Peyer's patch (tissue), 4 donors: ENCODE results near the gene UTS2R.

Experiments used
- CTCF ChIP-seq, 6 experiments: fragments of 450-650 bp in 4 of 6; fragments of 200-600 bp in 2 of 6; sonication (generic) in 1 of 6; IDR thresholded peaks; one replicate each; pipeline ENCODE4 v1.5.1; 2017 to 2019; ENCODE audit warnings: antibody characterized with exemption in 6 of 6, mild to moderate bottlenecking in 3 of 6, moderate library complexity in 1 of 6
- POLR2A ChIP-seq, 2 donors: fragments of 450-650 bp; IDR thresholded peaks; one replicate each; pipeline ENCODE4 v1.5.1; 2017; ENCODE audit warnings: antibody characterized with exemption in 2 of 2, mild to moderate bottlenecking in 2 of 2, moderate library complexity in 2 of 2

DNA sequence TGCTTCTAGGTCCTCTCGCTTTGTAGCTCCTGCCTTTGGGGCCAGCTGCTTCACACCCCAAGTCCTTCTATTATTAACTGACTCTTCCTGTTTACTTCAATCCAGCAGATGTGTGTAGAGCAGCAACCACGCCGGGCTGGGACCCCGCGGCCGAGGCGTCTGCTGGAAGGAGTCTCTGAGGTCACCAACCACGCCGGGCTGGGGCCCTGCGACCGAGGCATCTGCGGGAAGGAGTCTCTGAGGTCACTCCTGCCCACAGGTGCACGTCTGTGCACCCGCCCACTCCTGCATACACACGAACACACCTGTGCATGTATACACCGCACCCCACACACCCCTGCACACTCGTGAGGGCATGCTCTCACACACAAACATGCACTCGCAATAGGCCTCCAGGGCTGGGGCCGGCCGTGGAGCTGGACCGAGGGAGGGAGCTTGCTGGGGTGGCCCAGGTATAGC lies 20.3 kb upstream of the UTS2R start:
- TF ChIP-seq CTCF (IDR thresholded peaks at IDR 0.05) (no peak), POLR2A (IDR thresholded peaks at IDR 0.05) (no peak)
